HG03575 (cell line): ENCODE data around the gene KRTAP6-1.

ENCODE experiments used
- ATAC-seq: cut with Tn5 transposase; IDR thresholded peaks from one replicate; pipeline ENCODE4 v1.9.1; 2021; ENCODE audit not compliant: unreplicated experiment, insufficient number of reproducible peaks, low FRiP score; ENCODE audit errors: extremely low read depth

KRTAP6-1 gene, protein sequence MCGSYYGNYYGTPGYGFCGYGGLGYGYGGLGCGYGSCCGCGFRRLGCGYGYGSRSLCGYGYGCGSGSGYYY

DNA sequence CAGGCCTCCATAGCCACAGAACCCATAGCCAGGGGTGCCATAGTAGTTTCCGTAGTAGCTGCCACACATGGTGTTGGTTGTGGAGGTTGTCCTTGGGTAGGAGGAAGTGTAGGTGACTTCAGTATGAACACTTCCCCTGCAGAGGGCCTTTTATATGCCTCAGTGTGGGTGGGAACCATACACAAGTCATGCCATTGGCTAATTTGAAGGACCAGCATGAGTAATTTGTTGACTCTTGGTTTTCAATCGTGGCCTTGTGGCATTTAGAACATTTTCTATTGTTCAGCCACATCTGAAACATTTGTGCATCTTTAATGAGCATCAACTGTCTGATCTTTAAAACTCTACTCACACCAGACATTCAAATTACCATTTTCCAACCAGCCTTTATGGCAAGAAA lies at the start of gene KRTAP6-1:
KRTAP6-1 (minus strand) TSS at position 95 of the 400 bp plus-strand sequence; CDS start at position 69, 26 bp downstream.
- no peak for ATAC-seq

DNA sequence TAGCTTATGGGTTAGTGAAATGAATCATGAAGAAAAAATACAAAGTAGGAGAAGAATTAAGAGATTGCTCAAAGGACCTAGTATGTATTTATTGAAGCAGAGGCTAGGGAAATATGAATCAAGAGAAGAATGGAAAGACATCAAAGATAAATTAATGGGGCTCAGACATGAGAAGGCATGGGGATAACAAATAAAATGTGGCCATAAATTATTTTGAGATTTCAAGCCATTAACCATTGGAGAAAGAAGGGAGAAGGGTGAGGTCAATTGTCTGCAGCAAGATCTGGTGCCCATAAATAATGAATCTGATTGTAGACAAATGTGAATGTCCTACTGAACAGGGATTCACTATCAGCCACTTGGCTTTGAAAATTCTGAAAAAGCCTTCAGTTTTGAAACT lies 39.2 kb upstream of the KRTAP6-1 start:
- no peak for ATAC-seq

DNA sequence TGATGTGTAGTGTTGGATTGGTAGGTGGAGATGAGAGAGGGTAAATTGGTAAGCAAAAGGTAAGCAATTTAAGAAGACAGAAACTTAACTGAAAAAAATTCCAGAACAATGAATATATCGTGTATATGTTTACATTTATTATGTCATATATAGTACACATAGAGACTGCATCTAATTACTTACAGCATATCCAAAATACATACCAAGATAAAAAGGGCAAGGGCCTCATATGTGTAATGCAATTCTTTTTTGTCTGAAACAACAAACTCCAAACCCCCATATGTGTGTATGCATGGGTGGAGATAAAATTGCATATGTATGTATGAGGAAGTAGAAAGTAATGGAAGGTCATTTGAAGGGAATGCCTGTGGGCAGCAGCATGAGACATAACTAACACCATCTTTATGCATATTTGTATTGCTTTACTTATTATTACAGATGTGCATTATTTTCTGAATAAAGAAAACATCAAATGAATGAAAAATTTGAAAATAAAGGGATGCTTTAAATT lies 33.2 kb upstream of the KRTAP6-1 start:
- no peak for ATAC-seq

DNA sequence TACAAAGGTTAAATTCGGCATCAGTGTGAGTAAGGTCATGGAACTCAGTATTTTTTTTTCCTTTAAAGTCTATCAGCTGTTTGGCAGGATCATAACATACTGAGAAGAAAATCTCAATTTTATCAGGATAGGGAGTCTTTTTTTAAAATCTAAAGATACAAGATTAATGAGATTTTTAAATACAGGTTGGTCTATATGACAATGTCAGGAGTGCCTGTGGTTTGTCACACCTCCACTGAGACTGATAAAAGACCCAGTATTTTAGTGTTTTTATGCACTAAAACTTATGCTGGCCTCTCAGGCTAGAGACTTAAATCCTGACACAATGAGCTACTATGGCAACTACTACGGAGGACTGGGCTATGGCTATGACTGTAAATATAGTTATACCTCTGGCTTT lies 28.8 kb upstream of the KRTAP6-1 start, which contains the start of gene KRTAP20-3:
KRTAP20-3 (plus strand) TSS at position 301 of the 400 bp plus-strand sequence.
- ATAC-seq = no peak

DNA sequence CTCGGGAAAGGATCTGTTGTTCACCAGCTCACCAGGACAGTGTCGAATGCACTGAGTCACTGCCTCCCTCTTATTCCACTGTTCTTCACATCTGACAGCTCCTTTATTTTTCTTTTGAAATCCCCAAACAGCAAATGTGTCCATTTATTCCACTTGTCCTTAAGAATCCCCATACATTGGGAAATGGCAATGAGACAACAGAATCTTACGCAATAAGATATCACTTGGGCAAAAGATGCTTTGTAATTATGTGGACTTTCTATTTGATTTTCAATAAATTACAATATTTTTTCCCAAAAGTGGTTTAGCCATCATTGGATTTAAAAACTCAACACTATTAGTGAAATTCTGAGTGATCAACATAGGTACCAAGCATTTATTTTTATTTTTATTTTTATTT lies 25.0 kb upstream of the KRTAP6-1 start:
- ATAC-seq = no peak

DNA sequence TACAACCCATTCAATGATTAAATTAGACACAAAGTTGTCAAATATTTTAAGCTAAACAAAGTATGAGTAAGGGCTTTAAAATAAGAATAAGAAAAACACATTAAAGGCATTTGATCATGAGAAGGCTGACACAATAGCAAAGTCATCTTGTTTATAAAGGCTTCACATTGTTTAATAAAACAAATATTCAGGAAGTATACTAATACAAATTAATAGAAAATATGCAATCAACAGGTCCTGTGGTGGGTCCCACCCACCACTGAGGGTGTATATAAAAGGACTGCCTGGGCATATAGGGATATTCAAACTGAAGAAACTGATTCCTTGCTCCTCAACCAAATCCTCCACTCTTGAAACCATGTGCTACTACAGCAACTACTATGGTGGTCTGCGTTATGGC lies 21.2 kb upstream of the KRTAP6-1 start, which contains the start of gene KRTAP20-2:
KRTAP20-2 (plus strand) TSS at position 301 of the 400 bp plus-strand sequence; CDS start at position 359, 58 bp downstream.
- no peak for ATAC-seq

DNA sequence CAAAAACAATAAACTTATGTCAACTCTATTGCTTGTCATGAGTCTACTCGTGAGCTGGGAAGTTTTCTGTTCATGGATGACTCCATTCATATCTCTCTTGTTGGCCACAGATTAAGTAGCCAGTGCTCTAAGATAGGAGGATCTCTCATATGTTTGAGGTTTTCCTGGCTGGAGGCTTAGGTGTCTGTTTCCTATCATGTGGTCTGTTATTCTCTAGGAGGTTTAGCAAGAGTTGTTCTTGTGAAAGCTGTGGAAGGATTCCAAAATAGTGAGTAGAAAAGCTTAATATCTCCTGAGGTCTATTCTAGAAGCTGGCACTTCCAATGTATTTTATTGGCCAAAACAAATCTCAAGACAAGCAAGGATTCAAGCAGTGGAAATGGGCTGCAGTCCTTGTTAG lies 15.5 kb upstream of the KRTAP6-1 start:
- no peak for ATAC-seq

DNA sequence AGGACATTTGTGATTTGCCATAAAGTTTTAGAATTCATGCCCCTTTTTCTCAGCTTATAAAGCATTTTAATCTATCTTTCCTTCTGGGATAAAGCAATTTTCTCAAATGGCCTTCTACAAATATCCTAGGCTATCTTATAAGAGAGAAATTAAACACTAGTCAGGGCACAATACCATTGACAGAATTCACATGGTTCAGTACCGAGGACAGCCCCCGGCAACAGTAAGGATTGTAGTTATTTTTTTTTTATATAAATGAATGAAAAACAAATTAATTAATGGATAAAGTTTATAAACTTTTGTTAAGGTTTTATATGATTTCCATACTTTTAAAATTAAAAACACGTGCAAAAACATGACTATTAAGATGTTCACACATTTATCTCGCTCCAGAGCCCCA lies 14.4 kb upstream of the KRTAP6-1 start:
- no peak for ATAC-seq

DNA sequence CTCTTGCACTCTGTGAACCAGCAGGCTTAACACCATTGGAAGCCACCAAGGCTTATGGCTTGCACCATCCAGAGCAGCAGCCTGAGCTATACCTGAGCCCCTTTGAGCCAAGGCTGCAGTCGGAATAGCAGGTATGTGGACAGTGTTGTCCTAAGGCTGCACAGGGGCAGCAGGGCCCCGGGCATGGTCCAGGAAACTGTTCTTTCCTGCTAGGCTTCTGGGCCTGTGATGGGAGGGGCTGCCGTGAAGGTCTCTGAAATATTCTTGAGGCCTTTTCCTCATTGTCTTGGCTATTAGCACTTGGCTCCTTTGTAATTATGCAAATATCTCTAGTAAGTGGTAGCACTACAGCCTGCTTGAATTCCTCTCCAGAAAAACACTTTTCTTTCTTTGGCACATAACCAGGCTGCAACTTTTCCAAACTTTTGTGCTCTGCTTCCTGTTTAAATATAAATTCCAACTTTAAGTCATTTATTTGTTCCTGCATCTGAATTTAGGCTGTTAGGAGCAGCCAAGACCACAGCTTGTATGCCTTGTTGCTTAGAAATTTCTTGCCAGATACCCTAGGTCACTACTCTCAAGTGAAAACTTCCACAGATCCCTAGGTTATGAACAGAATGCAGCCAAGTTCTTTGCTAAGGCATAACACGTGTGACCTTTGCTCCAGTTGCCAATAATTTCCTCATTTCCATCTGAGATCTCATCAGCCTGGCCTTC lies 11.9 kb upstream of the KRTAP6-1 start:
- ATAC-seq = no peak

DNA sequence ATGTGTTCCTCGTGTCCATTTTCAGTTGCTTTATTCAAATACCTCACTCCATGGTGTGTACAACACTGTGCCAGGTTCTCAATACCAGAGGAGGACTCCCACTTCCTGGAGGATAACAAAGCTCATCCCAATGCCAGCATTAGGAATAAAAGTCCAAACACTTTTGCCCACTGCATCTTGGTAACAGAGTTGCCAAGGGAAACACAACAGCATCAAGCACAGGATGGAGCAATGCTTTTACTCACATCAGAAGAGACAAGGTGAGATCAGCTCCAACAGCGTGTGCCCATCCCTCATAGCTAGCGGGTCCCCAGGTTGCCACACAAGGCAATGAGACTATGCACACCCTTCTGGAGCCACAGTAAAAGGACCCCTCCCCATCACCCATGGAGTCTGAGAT lies 9.6 kb upstream of the KRTAP6-1 start:
- no peak for ATAC-seq

DNA sequence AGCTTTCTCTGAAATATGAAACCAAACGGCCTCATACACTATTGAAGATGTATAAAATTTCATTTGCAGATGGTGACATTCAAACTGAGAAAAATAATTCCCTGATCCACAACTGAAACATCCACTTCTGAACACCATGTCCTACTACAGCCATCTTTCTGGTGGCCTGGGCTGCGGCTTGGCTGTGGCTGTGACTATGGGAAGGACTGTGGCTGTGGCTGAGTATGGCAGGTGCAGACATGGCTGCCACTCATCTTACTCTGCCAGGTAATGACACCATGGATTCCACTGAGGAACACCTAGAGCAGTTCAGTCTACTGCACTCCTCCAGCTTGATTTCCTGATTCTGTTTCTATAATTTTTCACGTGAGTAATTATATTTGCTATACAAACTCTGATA lies 6.8 kb upstream of the KRTAP6-1 start, which contains the start of gene KRTAP20-4:
KRTAP20-4 (plus strand) TSS at position 106 of the 400 bp plus-strand sequence.
- ATAC-seq = no peak

DNA sequence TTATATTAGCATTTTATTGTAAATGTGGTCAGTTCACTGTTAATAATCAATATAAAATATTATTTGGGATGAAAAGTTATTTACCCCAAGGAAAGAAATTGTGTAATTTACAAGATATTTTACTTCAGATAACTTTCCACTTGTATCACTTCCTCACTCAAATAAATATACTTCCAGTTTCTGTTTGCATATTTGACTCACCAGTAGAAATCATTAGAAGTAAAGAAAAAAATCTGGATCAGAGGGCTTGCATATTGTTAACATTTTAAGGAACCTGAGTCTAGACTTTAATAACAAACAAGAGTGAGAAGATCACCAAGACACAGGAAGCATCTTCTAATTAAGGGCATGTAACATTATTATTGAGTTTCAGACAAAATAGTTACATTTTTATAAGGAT lies 6.3 kb upstream of the KRTAP6-1 start:
- ATAC-seq = no peak

DNA sequence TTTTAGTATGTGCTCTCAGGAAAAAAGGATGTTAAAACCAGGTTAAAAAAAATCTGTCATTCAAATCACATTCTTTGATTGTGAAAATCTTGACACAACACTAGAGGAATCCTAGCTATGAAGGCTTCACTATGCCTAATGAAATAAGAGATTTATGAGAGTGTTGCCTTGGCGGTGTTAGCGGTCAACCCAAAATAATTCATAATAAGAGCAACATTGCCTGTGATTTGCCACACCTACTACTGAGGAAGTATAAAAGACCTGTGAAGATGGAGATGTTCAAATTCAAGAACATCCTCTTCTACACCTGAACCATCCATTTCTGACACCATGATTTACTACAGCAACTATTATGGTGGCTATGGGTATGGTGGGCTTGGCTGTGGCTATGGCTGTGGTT lies 2.4 kb upstream of the KRTAP6-1 start, which contains the start of gene KRTAP20-1:
KRTAP20-1 (plus strand) TSS at position 301 of the 400 bp plus-strand sequence; CDS start at position 331, 30 bp downstream.
- ATAC-seq = no peak

DNA sequence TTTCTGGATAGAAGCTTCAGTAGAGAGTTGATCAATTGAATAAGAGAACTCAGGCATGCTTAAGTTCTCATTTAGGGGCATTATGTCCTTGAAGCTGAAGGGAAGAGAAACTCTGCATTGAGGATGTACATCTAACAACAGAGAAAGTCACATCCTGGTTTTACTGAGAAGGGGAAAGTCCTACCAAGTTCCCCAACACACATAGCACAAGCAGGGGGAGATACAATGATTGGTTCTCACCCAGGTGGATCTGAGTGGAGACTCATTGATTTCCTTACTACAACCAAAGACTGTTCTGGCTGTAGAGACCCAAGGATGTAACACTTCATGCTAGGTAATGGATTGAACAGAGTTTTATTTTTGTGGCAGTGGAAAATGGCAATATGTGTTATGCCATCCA lies 1.5 kb upstream of the KRTAP6-1 start:
- no peak for ATAC-seq

DNA sequence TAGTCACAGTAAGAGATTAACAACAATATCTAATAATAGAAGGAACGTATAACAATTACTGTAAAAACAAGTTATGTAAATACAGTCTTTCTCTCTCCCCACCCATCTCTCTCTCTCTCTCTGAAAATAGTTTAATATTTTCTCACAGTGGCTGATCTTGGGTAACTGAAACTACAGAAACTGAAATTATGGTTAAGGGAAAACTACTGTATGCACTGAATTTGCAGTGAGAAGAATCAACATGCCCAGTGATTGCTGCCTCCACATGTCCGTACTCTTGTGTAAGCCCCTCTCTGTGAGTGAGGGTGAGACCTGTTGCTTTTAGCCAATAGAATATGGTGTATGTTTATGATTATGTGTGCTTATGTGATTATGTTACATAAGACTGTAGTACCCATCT lies 1.6 kb downstream of the KRTAP6-1 start:
- ATAC-seq = no peak

DNA sequence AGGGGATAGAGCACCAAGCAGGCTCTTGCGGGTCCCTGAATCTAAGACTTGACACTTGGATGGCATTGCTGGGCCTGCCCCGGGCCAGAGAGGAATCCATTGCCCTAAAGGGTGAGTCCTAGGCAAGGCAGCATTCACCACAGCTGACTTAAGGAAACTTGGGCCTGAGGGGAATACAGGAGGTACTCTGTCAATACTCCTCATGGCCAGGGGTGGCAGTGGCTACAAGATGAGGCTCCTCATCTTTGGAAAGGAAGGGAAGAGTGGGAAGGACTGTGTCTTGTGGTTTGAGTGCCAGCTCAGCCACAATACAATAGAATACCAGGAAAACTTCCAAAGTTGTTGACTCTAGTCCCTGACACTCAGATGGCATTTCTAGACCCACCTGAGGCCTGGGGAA lies 7.8 kb downstream of the KRTAP6-1 start:
- no peak for ATAC-seq

DNA sequence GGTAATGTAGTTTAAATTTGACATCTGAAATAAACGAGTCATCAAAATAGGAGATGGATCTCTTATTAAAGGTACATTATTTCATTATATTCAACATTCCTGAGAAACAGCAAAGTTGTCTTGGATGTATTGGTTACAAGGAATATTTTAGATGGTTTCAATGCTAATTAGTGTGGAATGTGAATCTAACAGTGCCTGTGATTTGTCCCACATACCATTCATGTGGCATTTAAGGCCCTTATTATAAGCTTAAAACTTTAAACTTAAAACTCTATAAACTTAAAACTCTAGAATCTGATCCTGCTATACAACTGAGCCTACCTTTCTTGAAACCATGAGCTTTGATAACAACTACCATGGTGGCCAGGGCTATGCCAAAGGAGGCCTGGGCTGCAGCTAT lies 12.9 kb downstream of the KRTAP6-1 start, which contains the start of gene KRTAP22-1:
KRTAP22-1 (plus strand) TSS at position 301 of the 400 bp plus-strand sequence.
- no peak for ATAC-seq

DNA sequence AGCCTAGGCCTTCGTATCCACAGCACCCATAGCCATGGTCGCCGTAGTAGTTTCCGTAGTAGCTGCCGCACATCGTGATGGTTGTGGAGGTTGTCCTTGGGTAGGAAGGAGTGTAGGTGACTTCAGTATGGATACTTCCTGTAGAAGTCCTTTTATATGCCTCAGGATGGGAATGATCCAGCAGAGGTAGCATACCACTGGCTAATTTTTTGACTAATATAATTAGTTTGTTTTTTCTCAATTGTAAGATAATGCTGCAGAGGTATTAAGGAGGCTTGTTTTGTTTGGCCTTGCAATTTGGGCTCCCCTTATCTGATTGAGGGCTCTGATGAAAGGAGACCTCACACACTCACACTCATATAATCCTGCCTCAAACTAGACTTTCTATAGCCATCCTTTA lies 14.9 kb downstream of the KRTAP6-1 start, which contains the start of gene KRTAP6-2:
KRTAP6-2 (minus strand) TSS at position 101 of the 400 bp plus-strand sequence; CDS start at position 73, 28 bp downstream.
- no peak for ATAC-seq

DNA sequence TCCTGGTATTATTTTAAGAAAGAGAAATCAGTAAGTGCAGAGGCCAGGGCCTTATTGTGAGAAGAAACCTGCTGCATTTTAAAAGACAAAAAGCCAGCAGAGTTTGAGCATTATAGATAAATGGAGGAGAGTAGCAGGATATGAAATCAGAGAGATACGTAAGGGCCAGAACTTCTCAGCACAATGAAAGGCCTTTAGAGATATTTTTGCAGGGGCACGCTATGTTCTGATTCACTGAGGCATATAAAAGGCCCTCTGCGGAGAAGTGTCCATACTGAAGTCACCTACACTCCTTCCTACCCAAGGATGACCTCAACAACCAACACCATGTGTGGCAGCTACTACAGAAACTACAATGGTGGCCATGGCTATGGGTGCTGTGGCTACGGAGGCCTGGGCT lies 21.6 kb downstream of the KRTAP6-1 start, which contains the start of gene KRTAP6-3:
KRTAP6-3 (plus strand) TSS at position 301 of the 400 bp plus-strand sequence; CDS start at position 307, 6 bp downstream.
- ATAC-seq = no peak

DNA sequence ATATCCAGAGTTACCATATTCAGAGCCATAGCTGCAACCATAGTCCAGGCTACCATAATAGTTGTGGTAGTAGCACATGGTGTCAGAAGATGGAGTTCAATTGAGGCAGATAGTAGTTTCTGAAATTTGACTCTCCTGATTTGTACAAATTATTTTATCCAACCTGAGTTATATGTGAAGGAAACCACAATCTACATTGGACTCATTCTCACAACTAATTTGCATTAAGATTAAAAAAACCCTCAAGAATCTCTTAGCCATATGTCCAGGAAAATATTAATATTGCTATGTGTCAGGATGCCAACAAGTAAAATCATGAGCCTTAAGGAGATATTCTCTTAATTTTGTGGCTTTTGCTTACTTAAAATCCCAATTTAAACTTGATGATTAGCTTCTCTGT lies 23.4 kb downstream of the KRTAP6-1 start, which contains the start of gene KRTAP22-2:
KRTAP22-2 (minus strand) TSS at position 101 of the 400 bp plus-strand sequence.
- no peak for ATAC-seq
